Transverse colon (tissue), 1 donor: ENCODE data around the gene RTP5.

Experiments
- EP300 ChIP-seq: sonication (generic); formaldehyde crosslinking; IDR thresholded peaks from one replicate; pipeline ENCODE4 v1.6.1; 2017; ENCODE audit warnings: antibody characterized with exemption, low read depth
- POLR2A ChIP-seq: fragments of 450-650 bp; IDR thresholded peaks from one replicate; pipeline ENCODE4 v1.6.1; 2016; ENCODE audit warnings: antibody characterized with exemption, mild to moderate bottlenecking, moderate library complexity

DNA sequence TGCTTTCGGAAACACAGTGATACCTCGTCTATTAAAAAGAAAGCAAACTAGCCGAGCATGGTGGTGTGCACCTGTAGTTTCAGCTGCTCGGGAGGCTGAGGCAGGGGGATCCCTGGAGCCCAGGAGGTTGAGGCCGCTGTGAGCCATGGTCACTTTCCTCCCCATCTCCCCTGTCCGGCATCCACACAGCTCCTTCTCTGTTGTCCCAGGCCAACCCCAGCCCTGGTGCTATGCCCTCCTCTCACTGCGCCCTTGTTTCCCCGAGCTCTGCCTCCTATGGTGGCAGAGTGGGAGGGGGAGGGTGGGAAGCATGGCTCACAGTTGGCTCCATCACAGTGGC is 15.4 kb downstream of the RTP5 start:
- TF ChIP-seq POLR2A (no peak), EP300 (no peak)
